ENCODE measurements around the gene ANTKMT.

GRCh38 chr16:709566-710499 is 11.1 kb upstream of the ANTKMT start:
- TF ChIP-seq POLR2AphosphoS5 (IDR thresholded peaks at IDR 0.05; ENCODE audit: low read depth) (no peak), CTCF (IDR thresholded peaks at IDR 0.05; ENCODE audit: insufficient read depth, low read length) (no peak), REST (IDR thresholded peaks at IDR 0.05; ENCODE audit: insufficient replicate concordance, low read depth) (no peak), GABPA (IDR thresholded peaks at IDR 0.05; ENCODE audit: low read depth) (no peak), SPI1 (IDR thresholded peaks at IDR 0.05; ENCODE audit: borderline replicate concordance, low read depth) (no peak)

Measured in HL-60 (cell line).